GM23248 (cell line): Measurements from ENCODE around the gene DEDD2.

ENCODE experiments used
- EZH2 ChIP-seq: fragments of 200-600 bp; sonication (generic); IDR thresholded peaks from 2 replicates; pipeline ENCODE4 v1.6.1; 2018; ENCODE audit warnings: antibody characterized with exemption, mild to moderate bottlenecking; ENCODE audit not compliant: insufficient read depth, poor library complexity, severe bottlenecking
- EZH2phosphoT487 ChIP-seq: fragments of 200-600 bp; sonication (generic); IDR thresholded peaks from 2 replicates; pipeline ENCODE4 v1.6.1; 2018; ENCODE audit warnings: antibody characterized with exemption, moderate library complexity, mild to moderate bottlenecking, low read depth; ENCODE audit not compliant: insufficient read depth

- TF ChIP-seq EZH2phosphoT487 (no peak), EZH2 (no peak)
Observed at GRCh38 chr19:42199440-42200115, 17.9 kb downstream of the DEDD2 start.
